ENCODE results near the gene POLDIP3. TPM values are rescaled to one million over a fixed set of nuclear protein-coding genes. Genes with fewer than 3 reads are reported as not detected.
"Not testable (repeated sequence)": the region's sequence is repeated elsewhere in the genome, so short reads cannot be mapped to it uniquely, and the experiment has no call there.

The POLDIP3 gene
- total RNA-seq, 4 donors from 2014 or later: 25.0 to 44.9 (median 30.7) TPM

- TF ChIP-seq CTCF (IDR thresholded peaks at IDR 0.05): no peak
- DNase-seq (ENCODE audit: low spot score) (no peak), ATAC-seq (ENCODE audit: low FRiP score) (no peak)
Observed at GRCh38 chr22:42585096-42585495, 29.6 kb downstream of the POLDIP3 start.

- ATAC-seq (ENCODE audit: low FRiP score): no peak
- no peak for DNase-seq (ENCODE audit: low spot score)
- TF ChIP-seq CTCF (IDR thresholded peaks at IDR 0.05): no peak
Observed at GRCh38 chr22:42584364-42584940, 30.2 kb downstream of the POLDIP3 start.

GRCh38 chr22:42582987-42583386 is 31.7 kb downstream of the POLDIP3 start:
- no peak for ATAC-seq (ENCODE audit: low FRiP score)
- no peak for TF ChIP-seq CTCF (IDR thresholded peaks at IDR 0.05)
- no peak for DNase-seq (ENCODE audit: low spot score)

GRCh38 chr22:42581762-42582716 is 32.6 kb downstream of the POLDIP3 start:
- ATAC-seq (ENCODE audit: low FRiP score) (peak; percentile 72), DNase-seq (ENCODE audit: low spot score) (peak; percentile 69)
- no peak for TF ChIP-seq CTCF (IDR thresholded peaks at IDR 0.05)

GRCh38 chr22:42581194-42581761 is 33.4 kb downstream of the POLDIP3 start:
- not testable (repeated sequence) for DNase-seq (ENCODE audit: low spot score); ATAC-seq (ENCODE audit: low FRiP score)

GRCh38 chr22:42580040-42580439 is 34.6 kb downstream of the POLDIP3 start:
- not testable (repeated sequence) for DNase-seq (ENCODE audit: low spot score); ATAC-seq (ENCODE audit: low FRiP score)

- no peak for ATAC-seq (ENCODE audit: low FRiP score)
- no peak for DNase-seq (ENCODE audit: low spot score)
- no peak for TF ChIP-seq CTCF (IDR thresholded peaks at IDR 0.05)
Observed at GRCh38 chr22:42577623-42578240, 37.0 kb downstream of the POLDIP3 start.

- DNase-seq (ENCODE audit: low spot score); ATAC-seq (ENCODE audit: low FRiP score): not testable (repeated sequence)
Observed at GRCh38 chr22:42577141-42577540, 37.5 kb downstream of the POLDIP3 start.

- ATAC-seq (ENCODE audit: low FRiP score): not testable (repeated sequence)
Observed at GRCh38 chr22:42575996-42576574, 38.6 kb downstream of the POLDIP3 start.

GRCh38 chr22:42574468-42574867 is 40.2 kb downstream of the POLDIP3 start:
- ATAC-seq (ENCODE audit: low FRiP score); DNase-seq (ENCODE audit: low spot score): not testable (repeated sequence)

More at GRCh38 chr22:42575996-42576574, 38.6 kb downstream of the POLDIP3 start:
- DNase-seq (ENCODE audit: low spot score): not testable (repeated sequence)

GRCh38 chr22:42574046-42574445 is 40.6 kb downstream of the POLDIP3 start:
- not testable (repeated sequence) for ATAC-seq (ENCODE audit: low FRiP score); DNase-seq (ENCODE audit: low spot score)

- ATAC-seq (ENCODE audit: low FRiP score); DNase-seq (ENCODE audit: low spot score): not testable (repeated sequence)
Observed at GRCh38 chr22:42571068-42571467, 43.6 kb downstream of the POLDIP3 start.
